Stomach smooth muscle (tissue), 2 donors: ENCODE data around the gene SWI5.

Experiments
- H3K27ac ChIP-seq: one replicate; pipeline ENCODE4 v1.7.0; 2013; ENCODE audit warnings: mild to moderate bottlenecking, low read length, inconsistent platforms
- H3K27me3 ChIP-seq, 2 donors: one replicate each; pipeline ENCODE4 v1.7.0; 2013; ENCODE audit warnings: low read length in 2 of 2; ENCODE audit not compliant: insufficient read depth in 2 of 2, control insufficient read depth in 1 of 2
- H3K36me3 ChIP-seq, 2 donors: one replicate each; pipeline ENCODE4 v1.7.0; 2013; ENCODE audit warnings: low read length in 2 of 2; ENCODE audit not compliant: control insufficient read depth in 2 of 2, insufficient read depth in 2 of 2
- H3K4me1 ChIP-seq: one replicate; pipeline ENCODE4 v1.7.0; 2013; ENCODE audit warnings: low read length; ENCODE audit not compliant: control insufficient read depth, insufficient read depth
- H3K4me3 ChIP-seq, 2 donors: one replicate each; pipeline ENCODE4 v1.7.0; 2013; ENCODE audit warnings: low read length in 2 of 2
- H3K9ac ChIP-seq, 2 donors: one replicate each; pipeline ENCODE4 v1.7.0; 2013; ENCODE audit warnings: low read length in 2 of 2, mild to moderate bottlenecking in 1 of 2
- H3K9me3 ChIP-seq, 2 donors: one replicate each; pipeline ENCODE4 v1.7.0; 2013; ENCODE audit warnings: low read length in 2 of 2; ENCODE audit not compliant: control insufficient read depth in 2 of 2
- donor health status: healthy.
- donor health status: Pancreatic carcinoma.

SWI5 gene

DNA sequence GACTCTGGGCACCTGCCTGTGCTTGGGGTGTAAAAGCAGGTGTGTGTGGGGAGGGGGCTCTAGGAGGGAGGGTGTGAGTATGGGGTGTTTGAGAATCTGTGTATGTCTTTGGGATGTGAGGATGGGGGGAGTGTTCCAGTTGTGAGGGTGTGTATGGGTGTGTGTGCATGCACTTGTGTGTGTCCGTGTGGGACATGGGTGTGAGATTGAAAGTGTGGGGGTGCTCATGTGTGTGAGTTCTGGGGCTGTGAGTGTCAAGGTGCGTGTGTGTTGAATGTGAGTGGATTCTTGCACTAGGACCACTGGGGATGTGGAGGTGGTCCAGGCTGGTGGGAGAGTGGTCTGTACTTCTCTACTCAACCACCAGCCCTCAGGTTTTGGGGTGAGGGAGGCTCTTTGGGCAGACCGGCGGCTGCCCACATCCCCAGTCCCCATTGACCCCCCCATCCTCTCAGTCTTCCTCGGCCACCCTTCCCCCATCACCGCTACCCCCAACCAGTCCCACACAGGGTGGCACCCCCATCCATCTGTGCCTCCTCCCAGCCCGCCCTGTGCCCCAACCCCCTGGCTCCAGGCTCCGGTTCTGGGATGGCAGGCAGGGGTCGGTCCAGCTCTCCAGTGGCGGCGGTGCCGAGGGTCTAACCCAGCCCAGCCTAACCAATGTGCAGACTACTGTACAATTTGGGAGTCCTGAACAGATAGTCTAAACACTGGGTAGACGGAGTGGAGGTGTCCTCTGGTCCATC, 31.8 kb upstream of the SWI5 start:
- Histone ChIP-seq H3K9ac (peak overlapping the region in 1 of 2 donors; percentile 6), H3K27me3 (peaks cover 2% of the 10 kb centered on the region in 2 donors), H3K4me1 (peaks cover 10% of the 10 kb centered on the region), H3K9me3 (no peaks in the 10 kb centered on the region), H3K4me3 (peak overlapping the region in 1 of 2 donors; percentile 63), H3K36me3 (no peaks in the 10 kb centered on the region), H3K27ac (peak overlapping the region; percentile 37)

DNA sequence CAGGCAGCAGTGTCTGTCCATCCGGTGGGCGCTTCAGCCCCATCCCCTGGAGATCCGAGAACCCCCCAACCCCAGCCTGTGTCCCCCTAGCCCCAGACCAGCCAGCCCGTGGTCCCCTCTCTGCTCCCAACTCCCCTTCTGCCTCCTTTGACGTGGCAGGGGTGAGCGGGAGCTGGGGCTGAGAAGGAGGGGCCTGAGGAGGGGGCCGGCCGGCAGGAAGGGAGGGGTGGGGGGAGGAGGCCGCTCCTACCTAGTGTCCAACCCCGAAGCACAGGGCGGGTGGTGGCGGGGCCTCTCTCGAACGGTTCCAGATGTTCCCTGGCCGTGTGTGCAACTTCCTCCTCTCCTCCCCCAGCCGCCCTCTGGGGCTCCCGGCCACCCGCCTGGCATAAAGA, 31.2 kb upstream of the SWI5 start:
- H3K27ac ChIP-seq, result peak overlapping the region; percentile 37
- peaks cover 10% of the 10 kb centered on the region for H3K4me1 ChIP-seq
- peak overlapping the region in 1 of 2 donors; percentile 6 for H3K9ac ChIP-seq
- H3K27me3 ChIP-seq, result peaks cover 2% of the 10 kb centered on the region in 2 donors
- H3K4me3 ChIP-seq, result peak overlapping the region in 1 of 2 donors; percentile 63
- H3K9me3 ChIP-seq, result no peaks in the 10 kb centered on the region
- H3K36me3 ChIP-seq, result no peaks in the 10 kb centered on the region

DNA sequence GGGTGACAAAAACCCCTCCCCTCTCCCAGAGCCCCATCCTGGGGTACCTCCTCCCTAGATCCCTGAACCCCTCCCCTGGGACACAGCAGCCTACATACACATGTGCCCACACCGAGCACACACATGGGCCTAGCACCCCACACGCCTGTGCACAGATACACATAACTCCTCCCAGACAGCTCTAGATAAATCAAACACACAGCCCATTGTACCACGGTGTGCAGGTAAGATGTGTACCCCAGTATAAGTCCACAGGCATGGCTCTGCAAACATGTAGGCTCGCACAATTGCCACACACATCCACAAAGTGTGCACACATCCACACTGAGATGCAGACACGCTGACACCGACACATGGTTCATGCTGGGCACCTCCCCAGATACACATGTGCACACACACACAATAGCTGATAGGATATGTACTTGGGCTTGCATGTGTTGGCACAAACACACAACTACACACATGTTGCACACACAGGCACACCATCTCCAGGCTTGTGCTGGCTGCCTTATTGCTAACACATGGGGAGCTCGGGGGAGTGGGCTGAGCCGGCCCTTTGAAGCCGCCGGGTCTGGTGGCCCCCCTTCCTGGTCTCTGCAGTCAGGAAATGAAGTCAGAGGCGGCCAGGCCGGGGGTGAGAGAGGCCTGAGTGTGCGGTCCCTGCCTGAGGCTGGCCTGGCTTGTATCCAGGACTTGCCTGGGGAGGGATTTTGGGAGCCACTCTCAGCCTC, 30.5 kb upstream of the SWI5 start:
- Histone ChIP-seq H3K4me1 (peaks cover 17% of the 10 kb centered on the region), H3K36me3 (no peaks in the 10 kb centered on the region), H3K9ac (no peak overlapping the region), H3K4me3 (no peak overlapping the region), H3K27me3 (peaks cover 2 to 5% of the 10 kb centered on the region in 2 donors), H3K9me3 (no peaks in the 10 kb centered on the region), H3K27ac (no peak overlapping the region)

DNA sequence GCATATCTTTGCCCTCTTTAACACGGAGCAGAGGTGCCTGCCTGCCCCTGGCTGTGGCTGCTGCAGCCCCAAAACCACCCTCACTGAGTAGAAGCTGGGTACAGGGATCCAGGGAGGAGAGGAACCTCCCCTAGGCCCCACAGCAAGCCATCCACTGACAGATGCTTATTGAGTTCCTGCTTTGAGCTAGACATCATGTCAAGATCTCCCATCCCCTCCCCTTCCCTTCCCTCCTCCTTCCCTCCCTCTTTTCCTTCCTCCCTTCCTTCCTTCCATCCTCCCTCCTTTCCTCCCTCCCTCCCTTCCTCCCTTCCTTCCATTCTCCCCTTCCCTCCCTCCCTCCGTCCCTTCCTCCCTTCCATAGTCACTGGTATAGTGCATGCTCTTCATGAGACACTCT, 29.6 kb upstream of the SWI5 start:
- H3K36me3 ChIP-seq, result no peaks in the 10 kb centered on the region
- peaks cover 7 to 14% of the 10 kb centered on the region in 2 donors for H3K27me3 ChIP-seq
- no peak overlapping the region for H3K4me3 ChIP-seq
- H3K27ac ChIP-seq, result no peak overlapping the region
- H3K4me1 ChIP-seq, result peaks cover 23% of the 10 kb centered on the region
- no peaks in the 10 kb centered on the region for H3K9me3 ChIP-seq
- no peak overlapping the region for H3K9ac ChIP-seq

DNA sequence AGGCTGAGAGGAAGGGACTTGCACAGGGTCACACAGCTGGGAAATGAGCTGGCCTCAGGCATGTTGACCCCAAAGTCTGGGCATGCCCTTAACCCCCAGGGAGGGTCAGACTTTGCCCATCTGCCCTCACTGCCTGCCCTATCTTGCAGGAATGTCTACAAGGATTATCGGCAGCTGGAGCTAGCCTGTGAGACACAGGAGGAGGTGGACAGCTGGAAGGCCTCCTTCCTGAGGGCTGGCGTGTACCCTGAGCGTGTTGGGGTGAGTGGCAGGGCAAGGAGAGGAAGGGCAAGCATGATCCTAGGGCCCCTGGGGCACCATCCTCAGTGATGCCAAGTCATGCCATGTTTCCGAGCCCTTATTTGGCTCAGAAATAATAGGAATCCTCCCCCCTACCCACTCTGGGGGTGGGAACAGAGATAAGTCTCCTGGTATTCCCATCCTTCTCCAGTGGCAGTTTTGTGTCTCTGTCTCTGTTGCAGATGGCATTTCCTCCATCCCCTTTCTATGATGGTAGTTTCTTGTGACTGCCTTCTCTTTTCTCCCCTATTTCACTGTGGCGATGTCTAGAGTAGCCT, 28.8 kb upstream of the SWI5 start:
- no peak overlapping the region for H3K9ac ChIP-seq
- H3K4me1 ChIP-seq, result peaks cover 18% of the 10 kb centered on the region
- no peaks in the 10 kb centered on the region for H3K9me3 ChIP-seq
- no peak overlapping the region for H3K27ac ChIP-seq
- H3K36me3 ChIP-seq, result no peaks in the 10 kb centered on the region
- peaks cover 12 to 16% of the 10 kb centered on the region in 2 donors for H3K27me3 ChIP-seq
- H3K4me3 ChIP-seq, result no peak overlapping the region

DNA sequence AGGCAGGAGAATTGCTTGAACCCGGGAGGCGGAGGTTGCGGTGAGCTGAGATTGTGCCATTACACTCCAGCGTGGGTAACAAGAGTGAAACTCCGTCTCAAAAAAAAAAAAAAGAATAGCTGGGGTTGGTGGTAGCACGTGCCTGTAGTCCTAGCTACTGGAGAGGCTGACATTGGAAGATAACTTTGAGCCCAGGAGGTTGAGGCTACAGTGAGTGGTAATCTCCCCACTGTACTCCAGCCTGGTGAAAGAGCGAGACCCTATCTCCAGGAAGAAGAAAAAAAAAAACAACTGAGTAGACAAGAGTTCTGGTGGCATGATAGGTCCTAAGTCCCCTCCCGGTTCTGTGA, 26.5 kb upstream of the SWI5 start:
- Histone ChIP-seq H3K27me3 (peaks cover 10 to 13% of the 10 kb centered on the region in 2 donors), H3K4me3 (no peak overlapping the region), H3K9me3 (no peaks in the 10 kb centered on the region), H3K27ac (no peak overlapping the region), H3K36me3 (no peaks in the 10 kb centered on the region), H3K9ac (no peak overlapping the region), H3K4me1 (peaks cover 18% of the 10 kb centered on the region)

DNA sequence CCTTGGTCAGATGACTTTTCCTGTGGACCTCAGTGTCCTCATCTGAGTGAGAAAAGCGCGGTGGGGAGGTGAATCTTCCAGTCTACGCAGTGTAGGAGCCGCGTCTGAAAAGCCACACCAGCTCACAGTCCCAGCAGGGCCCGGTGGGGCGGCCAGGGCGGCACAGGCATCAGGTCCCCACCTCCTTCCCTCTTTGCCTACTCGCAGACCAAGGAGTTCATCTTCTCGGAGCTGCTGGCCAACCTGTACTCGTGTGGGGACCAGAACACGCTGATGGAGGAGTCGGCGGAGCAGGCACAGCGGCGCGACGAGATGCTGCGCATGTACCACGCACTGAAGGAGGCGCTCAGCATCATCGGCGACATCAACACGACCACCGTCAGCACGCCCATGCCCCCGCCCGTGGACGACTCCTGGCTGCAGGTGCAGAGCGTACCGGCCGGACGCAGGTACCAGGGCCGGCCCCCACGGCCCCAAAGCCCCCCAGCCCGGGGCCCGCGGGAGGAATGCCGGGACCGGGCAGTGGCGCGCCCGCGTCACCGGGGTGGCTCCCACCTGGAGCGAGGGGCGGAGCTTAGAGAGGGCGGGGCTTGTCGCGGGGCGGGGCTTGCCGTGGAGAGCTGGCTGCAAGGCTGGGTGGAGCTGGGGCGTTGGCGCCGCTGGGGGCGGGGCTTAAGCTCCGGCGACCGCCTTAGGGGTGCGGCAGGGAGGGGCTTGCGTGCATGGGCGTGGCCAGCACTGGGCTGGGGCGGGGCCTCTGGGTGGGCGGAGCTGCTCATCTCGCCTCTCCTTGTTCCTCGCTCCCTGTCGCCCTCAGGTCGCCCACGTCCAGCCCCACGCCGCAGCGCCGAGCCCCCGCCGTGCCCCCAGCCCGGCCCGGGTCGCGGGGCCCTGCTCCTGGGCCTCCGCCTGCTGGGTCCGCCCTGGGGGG, 25.9 kb upstream of the SWI5 start:
- no peak overlapping the region for H3K4me3 ChIP-seq
- H3K9ac ChIP-seq, result no peak overlapping the region
- H3K36me3 ChIP-seq, result no peaks in the 10 kb centered on the region
- peaks cover 18% of the 10 kb centered on the region for H3K4me1 ChIP-seq
- H3K27me3 ChIP-seq, result peaks cover 10 to 13% of the 10 kb centered on the region in 2 donors
- H3K27ac ChIP-seq, result no peak overlapping the region
- H3K9me3 ChIP-seq, result no peaks in the 10 kb centered on the region

DNA sequence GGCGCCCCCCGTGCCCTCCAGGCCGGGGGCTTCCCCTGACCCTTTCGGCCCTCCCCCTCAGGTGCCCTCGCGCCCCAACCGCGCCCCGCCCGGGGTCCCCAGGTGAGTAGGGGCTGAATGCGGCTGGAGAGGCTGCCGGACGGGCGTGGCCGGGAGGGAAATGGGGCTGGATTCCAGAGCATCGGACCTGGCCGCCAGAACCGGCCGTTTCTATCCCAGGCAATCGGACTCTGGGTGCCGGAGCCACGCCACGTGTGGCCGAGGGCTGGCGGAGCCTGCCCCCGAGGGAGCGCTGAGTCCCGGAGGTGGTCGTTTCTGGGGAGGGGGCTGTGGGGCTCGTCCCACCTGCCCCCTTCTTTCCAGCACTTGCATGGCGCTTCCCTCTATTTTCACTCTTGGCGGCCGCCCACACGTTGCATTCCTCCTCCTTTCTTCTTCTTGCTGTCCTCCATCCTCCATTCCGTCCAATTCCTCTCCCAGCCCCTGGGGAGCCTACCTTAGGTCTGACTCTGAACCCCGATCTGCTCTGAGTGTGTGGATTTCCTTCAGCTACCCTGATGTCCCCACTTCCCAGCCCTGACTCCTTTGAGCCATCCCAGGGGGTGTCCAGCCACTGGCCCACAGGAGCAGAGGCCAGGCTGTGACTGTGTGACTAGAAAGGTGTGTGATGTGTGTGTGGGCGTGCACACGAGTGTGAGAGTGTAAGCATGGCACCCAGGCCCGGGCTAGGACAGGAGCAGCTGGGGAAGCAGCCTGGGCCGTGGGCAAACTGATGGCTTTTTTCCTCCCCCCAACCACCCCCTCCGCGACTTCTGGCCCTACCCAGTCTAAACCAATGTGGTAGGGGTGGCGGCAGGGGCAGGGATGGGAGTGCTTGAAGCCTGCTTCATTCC, 25.0 kb upstream of the SWI5 start:
- H3K9me3 ChIP-seq, result no peaks in the 10 kb centered on the region
- H3K9ac ChIP-seq, result no peak overlapping the region
- H3K4me3 ChIP-seq, result no peak overlapping the region
- peaks cover 13% of the 10 kb centered on the region for H3K4me1 ChIP-seq
- no peaks in the 10 kb centered on the region for H3K36me3 ChIP-seq
- peaks cover 10 to 13% of the 10 kb centered on the region in 2 donors for H3K27me3 ChIP-seq
- H3K27ac ChIP-seq, result no peak overlapping the region

DNA sequence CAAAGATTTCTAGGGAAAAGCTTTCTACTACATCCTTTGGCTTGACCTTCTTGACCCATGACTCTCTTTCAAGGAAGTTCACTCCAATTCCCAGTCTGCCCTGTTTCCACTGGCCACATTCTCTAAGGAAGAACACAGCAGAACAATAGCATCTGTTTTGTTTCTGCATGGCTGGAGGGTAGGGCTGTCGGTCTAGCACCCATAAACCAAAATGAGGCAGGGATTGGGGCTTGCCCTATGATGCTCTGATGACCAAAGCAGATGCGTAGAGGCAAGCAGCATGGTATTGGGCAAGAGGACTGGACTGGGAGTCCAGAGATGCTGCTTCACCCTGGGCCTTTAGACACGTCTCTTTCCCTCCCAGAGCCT, 24.4 kb upstream of the SWI5 start:
- peaks cover 13% of the 10 kb centered on the region for H3K4me1 ChIP-seq
- no peaks in the 10 kb centered on the region for H3K9me3 ChIP-seq
- no peaks in the 10 kb centered on the region for H3K36me3 ChIP-seq
- no peak overlapping the region for H3K4me3 ChIP-seq
- no peak overlapping the region for H3K27ac ChIP-seq
- H3K27me3 ChIP-seq, result peaks cover 10 to 13% of the 10 kb centered on the region in 2 donors
- H3K9ac ChIP-seq, result no peak overlapping the region
